Thyroid gland (tissue), 4 donors: Measurements from ENCODE around the gene SORCS2.

Experiments used
- POLR2A ChIP-seq, 2 donors: fragments of 450-650 bp; IDR thresholded peaks; one replicate each; pipeline ENCODE4 v1.6.1; 2017; ENCODE audit warnings: antibody characterized with exemption in 2 of 2, mild to moderate bottlenecking in 2 of 2, moderate library complexity in 1 of 2
- TF ChIP-seq, protein P1 (sequence below), 6 experiments: fragments of 200-600 bp in 3 of 6; fragments of 450-650 bp in 3 of 6; sonication (generic) in 3 of 6; IDR thresholded peaks; one replicate each; pipeline ENCODE4 v1.5.1; 2016 to 2019; ENCODE audit warnings: antibody characterized with exemption in 6 of 6, mild to moderate bottlenecking in 2 of 6, inconsistent platforms in 1 of 6, moderate library complexity in 1 of 6

DNA sequence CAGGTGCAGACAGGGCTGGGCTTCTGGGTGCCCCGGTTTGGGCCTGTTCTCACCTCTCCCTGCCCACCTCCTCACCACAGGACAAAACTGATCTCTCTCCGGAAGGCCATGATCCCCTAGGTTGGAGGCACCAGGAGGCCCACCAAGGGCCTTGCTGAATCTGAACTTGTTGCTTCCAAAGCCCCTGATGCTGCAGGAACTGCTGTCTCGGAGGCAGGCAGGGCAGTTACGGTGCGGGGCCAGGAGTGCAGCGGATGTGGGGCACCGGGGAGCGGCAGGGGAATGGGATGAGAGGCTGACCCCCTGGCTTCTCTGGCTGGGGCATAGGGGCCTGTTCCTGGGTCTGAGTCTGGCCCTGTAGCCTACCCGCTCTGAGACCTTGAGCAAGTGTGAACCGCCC is 342.8 kb downstream of the SORCS2 start:
- TF ChIP-seq, protein P1, sequence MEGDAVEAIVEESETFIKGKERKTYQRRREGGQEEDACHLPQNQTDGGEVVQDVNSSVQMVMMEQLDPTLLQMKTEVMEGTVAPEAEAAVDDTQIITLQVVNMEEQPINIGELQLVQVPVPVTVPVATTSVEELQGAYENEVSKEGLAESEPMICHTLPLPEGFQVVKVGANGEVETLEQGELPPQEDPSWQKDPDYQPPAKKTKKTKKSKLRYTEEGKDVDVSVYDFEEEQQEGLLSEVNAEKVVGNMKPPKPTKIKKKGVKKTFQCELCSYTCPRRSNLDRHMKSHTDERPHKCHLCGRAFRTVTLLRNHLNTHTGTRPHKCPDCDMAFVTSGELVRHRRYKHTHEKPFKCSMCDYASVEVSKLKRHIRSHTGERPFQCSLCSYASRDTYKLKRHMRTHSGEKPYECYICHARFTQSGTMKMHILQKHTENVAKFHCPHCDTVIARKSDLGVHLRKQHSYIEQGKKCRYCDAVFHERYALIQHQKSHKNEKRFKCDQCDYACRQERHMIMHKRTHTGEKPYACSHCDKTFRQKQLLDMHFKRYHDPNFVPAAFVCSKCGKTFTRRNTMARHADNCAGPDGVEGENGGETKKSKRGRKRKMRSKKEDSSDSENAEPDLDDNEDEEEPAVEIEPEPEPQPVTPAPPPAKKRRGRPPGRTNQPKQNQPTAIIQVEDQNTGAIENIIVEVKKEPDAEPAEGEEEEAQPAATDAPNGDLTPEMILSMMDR (IDR thresholded peaks at IDR 0.05), result no peak
- TF ChIP-seq POLR2A (IDR thresholded peaks at IDR 0.05), result no peak
